ENCODE data around the gene ST3GAL3. TPM values are rescaled to one million over a fixed set of nuclear protein-coding genes. Genes with fewer than 3 reads are reported as not detected.

ST3GAL3 gene
- polyA plus RNA-seq, 1 donor (not counting 4 experiments of a cell fraction or from before 2014, with no cell fraction given) = 10.0 TPM

DNA sequence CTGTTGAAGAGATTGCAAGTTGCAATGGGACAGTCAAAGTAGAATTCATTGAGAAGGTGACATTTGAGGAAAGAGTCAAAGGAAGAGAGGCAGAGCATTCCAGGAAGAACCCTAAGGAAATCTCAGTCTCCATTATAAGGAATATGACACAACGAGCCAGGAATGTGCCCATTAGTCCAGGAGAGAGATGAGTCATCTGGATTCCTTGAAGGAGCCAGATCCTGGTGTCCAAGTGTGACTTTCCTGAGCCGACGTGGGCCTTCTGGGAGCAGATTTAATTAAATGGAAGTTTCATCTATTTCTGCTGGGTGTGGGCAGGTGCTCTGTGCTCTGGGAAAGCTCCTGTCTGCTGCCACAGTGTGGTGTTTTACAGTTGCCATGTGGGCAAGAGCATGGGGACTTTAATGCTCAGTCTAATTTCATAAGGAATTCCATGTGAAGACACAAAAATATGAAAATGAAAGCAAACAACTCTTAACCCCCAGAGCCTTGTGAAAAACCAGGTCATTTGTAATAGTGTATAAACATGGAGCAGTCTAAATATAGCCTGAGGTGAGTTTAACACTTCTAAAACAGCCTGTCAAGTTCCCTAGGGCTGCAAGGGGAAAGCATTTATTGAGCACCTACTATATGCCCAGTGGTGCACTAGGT is 114.8 kb downstream of the ST3GAL3 start:
- peak overlapping the region; percentile 8 for H3K9ac ChIP-seq (ENCODE audit: control insufficient read depth, extremely low read depth, insufficient read depth, low read length)
- DNase-seq (ENCODE audit: low read depth, low spot score) (peak; percentile 46), FAIRE-seq (peak; percentile 100)
- no peak for TF ChIP-seq EZH2 (IDR thresholded peaks at IDR 0.05; ENCODE audit: low read length)
- TF ChIP-seq CTCF (optimal IDR thresholded peaks at IDR 0.05 in 1 of 3, IDR thresholded peaks at IDR 0.05 in 1 of 3, conservative IDR thresholded peaks at IDR 0.05 in 1 of 3; ENCODE audit: extremely low read depth in 1 of 3, insufficient read depth in 2 of 3, low read length in 3 of 3) = no peak
- H3K27me3 ChIP-seq (ENCODE audit: control insufficient read depth, extremely low read depth, insufficient read depth, low read length) = no peaks in the 10 kb centered on the region
- H3K4me1 ChIP-seq (ENCODE audit: control insufficient read depth, extremely low read depth, insufficient read depth, low read length) = peaks cover 28% of the 10 kb centered on the region
- peak overlapping the region; percentile 63 for H3K4me2 ChIP-seq (ENCODE audit: control insufficient read depth, extremely low read depth, insufficient read depth, low read depth, low read length)
- no peaks in the 10 kb centered on the region for H4K20me1 ChIP-seq (ENCODE audit: control insufficient read depth, extremely low read depth, insufficient read depth, low read length)
- H3K9me1 ChIP-seq (ENCODE audit: control insufficient read depth, extremely low read depth, insufficient read depth, low read length) = no peaks in the 10 kb centered on the region
- no peak overlapping the region for H2AFZ ChIP-seq (ENCODE audit: control insufficient read depth, low read length)
- H3K27ac ChIP-seq (ENCODE audit: control insufficient read depth, insufficient read depth, low read length) = peak overlapping the region; percentile 44
- H3K4me3 ChIP-seq (ENCODE audit: control insufficient read depth in 2 of 3, extremely low read depth in 1 of 3, insufficient read depth in 2 of 3, low read depth in 1 of 3, low read length in 3 of 3) = no peak overlapping the region
- peaks cover 0 to 4% of the 10 kb centered on the region in 2 experiments for H3K36me3 ChIP-seq (ENCODE audit: control insufficient read depth in 2 of 2, extremely low read depth in 1 of 2, insufficient read depth in 2 of 2, low read length in 2 of 2)
- no peaks in the 10 kb centered on the region for H3K9me3 ChIP-seq (ENCODE audit: control insufficient read depth, low read depth, low read length)
- H3K79me2 ChIP-seq (ENCODE audit: control insufficient read depth, insufficient read depth, low read length) = no peaks in the 10 kb centered on the region
- dilution Hi-C loops (cut with MboI; ENCODE audit: extremely low pct_ligation_motif_present, low sequenced_read_pairs) = no loop called here

DNA sequence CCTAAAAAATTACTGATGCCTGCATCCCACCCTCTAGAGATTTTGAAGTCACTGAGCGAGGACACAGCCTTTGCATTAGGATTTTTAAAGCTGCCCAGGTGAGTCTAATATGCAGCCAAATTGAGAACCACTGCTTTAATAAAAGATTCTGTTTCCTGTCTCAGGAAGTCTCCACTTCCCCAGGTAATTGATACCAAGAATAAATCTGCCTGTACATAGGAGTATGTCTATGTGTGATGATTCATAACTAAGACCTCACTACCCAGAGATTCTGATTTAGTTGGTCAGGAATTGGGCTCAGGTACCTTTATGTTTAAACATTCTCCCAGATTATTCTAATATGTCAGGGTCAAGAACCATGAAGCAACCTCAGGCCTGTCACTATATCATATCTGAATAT is 117.5 kb downstream of the ST3GAL3 start:
- Histone ChIP-seq H4K20me1 (ENCODE audit: control insufficient read depth, extremely low read depth, insufficient read depth, low read length) (no peaks in the 10 kb centered on the region), H3K36me3 (ENCODE audit: control insufficient read depth in 2 of 2, extremely low read depth in 1 of 2, insufficient read depth in 2 of 2, low read length in 2 of 2) (no peaks in the 10 kb centered on the region), H3K9me3 (ENCODE audit: control insufficient read depth, low read depth, low read length) (no peaks in the 10 kb centered on the region), H3K9ac (ENCODE audit: control insufficient read depth, extremely low read depth, insufficient read depth, low read length) (no peak overlapping the region), H2AFZ (ENCODE audit: control insufficient read depth, low read length) (no peak overlapping the region), H3K27me3 (ENCODE audit: control insufficient read depth, extremely low read depth, insufficient read depth, low read length) (no peaks in the 10 kb centered on the region), H3K4me3 (ENCODE audit: control insufficient read depth in 2 of 3, extremely low read depth in 1 of 3, insufficient read depth in 2 of 3, low read depth in 1 of 3, low read length in 3 of 3) (no peak overlapping the region), H3K9me1 (ENCODE audit: control insufficient read depth, extremely low read depth, insufficient read depth, low read length) (no peaks in the 10 kb centered on the region), H3K79me2 (ENCODE audit: control insufficient read depth, insufficient read depth, low read length) (no peaks in the 10 kb centered on the region), H3K27ac (ENCODE audit: control insufficient read depth, insufficient read depth, low read length) (no peak overlapping the region), H3K4me2 (ENCODE audit: control insufficient read depth, extremely low read depth, insufficient read depth, low read depth, low read length) (peak overlapping the region; percentile 8), H3K4me1 (ENCODE audit: control insufficient read depth, extremely low read depth, insufficient read depth, low read length) (peaks cover 28% of the 10 kb centered on the region)
- DNase-seq (ENCODE audit: low read depth, low spot score) (no peak), FAIRE-seq (peak; percentile 70)
- dilution Hi-C loops (cut with MboI; ENCODE audit: extremely low pct_ligation_motif_present, low sequenced_read_pairs) = loop anchor here (25.0 kb wide), 1 partner anchor 113 kb away; the partner anchor contains the start of genes ARTN and IPO13
- TF ChIP-seq EZH2 (IDR thresholded peaks at IDR 0.05; ENCODE audit: low read length) (no peak), CTCF (optimal IDR thresholded peaks at IDR 0.05 in 1 of 3, IDR thresholded peaks at IDR 0.05 in 1 of 3, conservative IDR thresholded peaks at IDR 0.05 in 1 of 3; ENCODE audit: extremely low read depth in 1 of 3, insufficient read depth in 2 of 3, low read length in 3 of 3) (no peak)

Measured in keratinocyte (primary cell).